Duodenal mucosa (tissue), 2 donors: ENCODE measurements around the gene GALNT18.

ENCODE experiments used
- H3K27ac ChIP-seq: one replicate; pipeline ENCODE4 v1.7.0; 2013; ENCODE audit warnings: low read depth, low read length
- H3K27me3 ChIP-seq, 2 donors: one replicate each; pipeline ENCODE4 v1.7.0; 2013; ENCODE audit warnings: low read length in 2 of 2, control low read depth in 1 of 2; ENCODE audit not compliant: insufficient read depth in 2 of 2, control insufficient read depth in 1 of 2
- H3K36me3 ChIP-seq, 2 donors: one replicate each; pipeline ENCODE4 v1.7.0; 2013; ENCODE audit warnings: low read length in 2 of 2, control low read depth in 1 of 2; ENCODE audit not compliant: insufficient read depth in 2 of 2, control insufficient read depth in 1 of 2
- H3K4me1 ChIP-seq, 2 donors: one replicate each; pipeline ENCODE4 v1.7.0; 2013; ENCODE audit warnings: low read length in 2 of 2, control low read depth in 1 of 2; ENCODE audit not compliant: insufficient read depth in 2 of 2, control insufficient read depth in 1 of 2
- H3K4me3 ChIP-seq, 2 donors: one replicate each; pipeline ENCODE4 v1.7.0; 2013; ENCODE audit warnings: low read length in 2 of 2, low read depth in 1 of 2
- H3K9ac ChIP-seq, 2 donors: one replicate each; pipeline ENCODE4 v1.7.0; 2013; ENCODE audit warnings: low read length in 2 of 2, low read depth in 1 of 2
- H3K9me3 ChIP-seq, 2 donors: one replicate each; pipeline ENCODE4 v1.7.0; 2013; ENCODE audit warnings: low read length in 2 of 2, control low read depth in 1 of 2; ENCODE audit not compliant: control insufficient read depth in 1 of 2

Gene GALNT18

GRCh38 chr11:11422411-11423128, 199.2 kb downstream of the GALNT18 start:
- Histone ChIP-seq H3K36me3 (no peaks in the 10 kb centered on the region), H3K9ac (no peak overlapping the region), H3K4me1 (peaks cover 0 to 11% of the 10 kb centered on the region in 2 donors), H3K4me3 (no peak overlapping the region), H3K27me3 (peaks cover 3 to 8% of the 10 kb centered on the region in 2 donors), H3K9me3 (no peaks in the 10 kb centered on the region), H3K27ac (no peak overlapping the region)

DNA sequence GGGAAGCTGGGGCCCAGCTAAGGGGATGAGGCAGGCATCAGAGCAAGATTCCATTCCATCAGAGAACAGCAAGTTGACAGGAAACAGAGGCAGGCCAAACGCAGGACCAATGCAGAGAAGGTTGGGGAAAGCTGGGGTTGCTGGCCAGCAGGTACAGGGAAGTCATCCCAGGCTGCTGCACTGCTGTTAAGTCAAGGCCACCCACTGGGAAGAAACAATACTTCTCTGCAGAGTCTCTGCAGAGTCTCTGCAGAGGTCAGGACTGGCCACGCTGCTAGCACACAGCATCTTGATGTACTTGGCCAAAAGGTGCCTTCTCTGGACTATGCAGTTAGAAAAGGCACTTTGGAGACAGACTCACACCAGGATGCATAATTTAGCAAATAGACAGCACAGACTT, 200.3 kb downstream of the GALNT18 start:
- no peak overlapping the region for H3K4me3 ChIP-seq
- peaks cover 3 to 8% of the 10 kb centered on the region in 2 donors for H3K27me3 ChIP-seq
- no peaks in the 10 kb centered on the region for H3K36me3 ChIP-seq
- H3K9me3 ChIP-seq, result no peaks in the 10 kb centered on the region
- H3K27ac ChIP-seq, result no peak overlapping the region
- H3K4me1 ChIP-seq, result peaks cover 0 to 2% of the 10 kb centered on the region in 2 donors
- no peak overlapping the region for H3K9ac ChIP-seq

GRCh38 chr11:11420899-11421285, 200.9 kb downstream of the GALNT18 start:
- H3K9ac ChIP-seq, result no peak overlapping the region

DNA sequence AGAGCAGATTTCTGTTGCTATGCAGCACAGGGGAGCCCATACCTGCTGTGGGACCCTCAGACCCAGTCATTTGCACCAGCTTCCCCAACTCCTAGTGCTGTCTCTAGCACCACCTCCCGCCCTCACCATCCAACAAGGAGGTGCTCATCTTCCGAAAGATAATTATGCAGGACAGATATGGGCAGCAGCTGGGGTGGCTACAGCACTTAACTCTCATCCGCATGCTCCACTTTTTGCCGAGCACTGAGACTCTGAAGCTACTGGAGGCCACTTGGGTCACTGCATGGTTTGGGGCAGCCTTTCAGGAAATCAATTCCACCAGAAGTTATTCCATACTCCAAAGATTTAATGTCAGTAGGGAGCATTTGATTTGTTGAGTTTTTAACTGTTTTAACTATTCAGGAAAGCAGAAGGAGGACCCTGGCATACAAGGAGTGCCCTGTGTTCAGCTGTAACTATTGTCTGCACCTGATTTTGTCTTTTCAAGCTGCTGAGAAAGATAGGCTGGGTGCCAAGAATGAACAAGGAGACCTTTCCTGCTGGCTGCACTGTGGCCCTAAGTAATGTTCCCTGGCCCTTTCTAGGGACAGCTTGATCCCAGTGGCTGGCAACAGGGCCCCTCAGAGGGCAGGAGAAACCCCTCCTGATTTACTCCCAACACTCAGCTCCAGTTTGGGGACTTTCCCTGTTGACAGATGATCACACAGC, 201.5 kb downstream of the GALNT18 start:
- Histone ChIP-seq H3K4me3 (no peak overlapping the region), H3K9me3 (no peaks in the 10 kb centered on the region), H3K36me3 (no peaks in the 10 kb centered on the region), H3K9ac (no peak overlapping the region), H3K27ac (no peak overlapping the region), H3K27me3 (peaks cover 3 to 8% of the 10 kb centered on the region in 2 donors), H3K4me1 (no peaks in the 10 kb centered on the region)

More at GRCh38 chr11:11420899-11421285, 200.9 kb downstream of the GALNT18 start:
- Histone ChIP-seq H3K9me3 (no peaks in the 10 kb centered on the region), H3K4me3 (no peak overlapping the region), H3K36me3 (no peaks in the 10 kb centered on the region), H3K27me3 (peaks cover 3 to 8% of the 10 kb centered on the region in 2 donors), H3K4me1 (no peaks in the 10 kb centered on the region), H3K27ac (no peak overlapping the region)

DNA sequence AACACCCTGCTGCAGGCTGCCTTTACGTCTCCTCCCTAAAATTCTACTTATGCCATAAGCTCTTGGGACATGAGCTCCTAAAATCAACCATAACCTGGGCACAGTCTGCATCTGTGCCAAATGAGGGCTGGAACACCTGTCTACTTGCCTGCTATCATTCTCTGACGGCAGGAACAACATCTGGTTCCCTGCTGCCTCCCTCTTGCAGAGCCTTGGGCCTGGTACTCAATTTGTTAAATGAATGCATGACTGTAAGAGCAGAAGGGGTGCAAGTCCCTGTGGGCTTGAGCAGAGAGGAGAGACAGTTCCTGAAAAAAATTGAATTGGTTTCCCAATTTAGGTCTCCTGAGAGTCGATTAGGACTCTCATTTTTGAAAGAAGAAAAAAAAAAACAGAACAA, 202.1 kb downstream of the GALNT18 start:
- Histone ChIP-seq H3K4me3 (no peak overlapping the region), H3K9ac (no peak overlapping the region), H3K27ac (no peak overlapping the region), H3K4me1 (no peaks in the 10 kb centered on the region), H3K36me3 (no peaks in the 10 kb centered on the region), H3K27me3 (peaks cover 3 to 8% of the 10 kb centered on the region in 2 donors), H3K9me3 (no peaks in the 10 kb centered on the region)

DNA sequence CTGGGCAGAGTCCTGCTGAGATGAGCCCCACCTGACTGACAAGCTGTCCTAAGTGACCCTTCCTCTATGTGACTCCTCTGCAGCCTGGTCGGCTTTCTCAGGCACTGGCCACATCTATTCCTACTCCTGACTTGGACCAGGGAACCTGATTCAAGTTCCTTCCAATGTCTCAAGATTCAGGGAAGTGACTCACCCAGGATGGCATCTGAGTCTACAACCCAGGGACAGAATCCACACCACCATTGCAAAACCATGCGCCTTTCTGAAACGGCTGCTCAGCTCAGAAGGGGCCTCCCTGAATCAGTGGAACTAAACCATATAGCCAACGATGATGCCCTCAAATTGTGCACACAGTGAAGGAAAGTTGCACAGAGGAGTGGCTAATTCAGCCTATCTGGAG, 204.9 kb downstream of the GALNT18 start:
- no peaks in the 10 kb centered on the region for H3K4me1 ChIP-seq
- no peaks in the 10 kb centered on the region for H3K9me3 ChIP-seq
- peaks cover 3 to 8% of the 10 kb centered on the region in 2 donors for H3K27me3 ChIP-seq
- H3K27ac ChIP-seq, result no peak overlapping the region
- H3K4me3 ChIP-seq, result no peak overlapping the region
- H3K9ac ChIP-seq, result no peak overlapping the region
- H3K36me3 ChIP-seq, result no peaks in the 10 kb centered on the region

DNA sequence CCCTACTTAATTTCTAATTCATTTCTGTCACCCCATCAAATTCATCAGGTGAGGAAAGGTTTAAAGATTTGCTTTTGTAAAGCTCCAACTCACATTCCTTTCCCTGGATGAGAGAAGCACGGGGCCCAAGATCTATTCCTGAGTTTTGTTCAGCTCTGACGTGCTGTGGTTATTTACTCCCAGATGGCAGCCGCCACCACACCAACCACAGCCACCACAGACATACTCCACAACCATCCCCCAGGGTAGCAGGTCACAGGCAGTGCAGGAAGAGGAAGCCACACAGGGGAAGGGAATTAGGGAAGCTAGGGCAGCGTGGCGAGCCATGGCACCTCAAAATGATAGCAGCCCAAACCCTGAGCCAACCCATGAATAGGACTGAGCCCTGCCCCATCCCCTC, 205.3 kb downstream of the GALNT18 start:
- H3K4me1 ChIP-seq, result no peaks in the 10 kb centered on the region
- no peak overlapping the region for H3K4me3 ChIP-seq
- peaks cover 3 to 8% of the 10 kb centered on the region in 2 donors for H3K27me3 ChIP-seq
- H3K36me3 ChIP-seq, result no peaks in the 10 kb centered on the region
- H3K9ac ChIP-seq, result no peak overlapping the region
- no peaks in the 10 kb centered on the region for H3K9me3 ChIP-seq
- H3K27ac ChIP-seq, result no peak overlapping the region

GRCh38 chr11:11415901-11416300, 205.9 kb downstream of the GALNT18 start:
- Histone ChIP-seq H3K4me1 (no peaks in the 10 kb centered on the region), H3K4me3 (no peak overlapping the region), H3K36me3 (no peaks in the 10 kb centered on the region), H3K27me3 (peaks cover 3 to 8% of the 10 kb centered on the region in 2 donors), H3K9me3 (no peaks in the 10 kb centered on the region), H3K9ac (no peak overlapping the region), H3K27ac (no peak overlapping the region)

GRCh38 chr11:11414996-11415395, 206.8 kb downstream of the GALNT18 start:
- Histone ChIP-seq H3K9me3 (no peaks in the 10 kb centered on the region), H3K27ac (no peak overlapping the region), H3K9ac (no peak overlapping the region), H3K27me3 (peaks cover 3 to 8% of the 10 kb centered on the region in 2 donors), H3K36me3 (no peaks in the 10 kb centered on the region), H3K4me3 (no peak overlapping the region), H3K4me1 (no peaks in the 10 kb centered on the region)

GRCh38 chr11:11413776-11414175, 208.0 kb downstream of the GALNT18 start:
- no peaks in the 10 kb centered on the region for H3K9me3 ChIP-seq
- no peaks in the 10 kb centered on the region for H3K36me3 ChIP-seq
- H3K27me3 ChIP-seq, result peaks cover 3 to 8% of the 10 kb centered on the region in 2 donors
- no peak overlapping the region for H3K4me3 ChIP-seq
- no peak overlapping the region for H3K9ac ChIP-seq
- H3K4me1 ChIP-seq, result no peaks in the 10 kb centered on the region
- no peak overlapping the region for H3K27ac ChIP-seq
